Loucy (cell line): ENCODE results near the gene MOK.
A peak's percentile ranks its signal among the peaks of the same experiment; 100 is the strongest.

Source experiments
- H2AFZ ChIP-seq: fragments of 200-600 bp; sonication (generic); 2 replicates; pipeline ENCODE4 v1.6.0; 2016; ENCODE audit warnings: antibody characterized with exemption, mild to moderate bottlenecking, low read length, moderate library complexity
- H3F3A ChIP-seq: fragments of 200-600 bp; 2 replicates; pipeline ENCODE4 v1.6.0; 2016; ENCODE audit warnings: antibody characterized with exemption, low read depth, mild to moderate bottlenecking
- H3K27me3 ChIP-seq: fragments of 200-600 bp; sonication (generic); 2 replicates; pipeline ENCODE4 v1.6.1; 2014; ENCODE audit warnings: low read length, mild to moderate bottlenecking; ENCODE audit not compliant: insufficient read depth, poor library complexity, severe bottlenecking
- H3K36me3 ChIP-seq: fragments of 200-600 bp; sonication (generic); 2 replicates; pipeline ENCODE4 v1.6.1; 2016; ENCODE audit warnings: low read length; ENCODE audit not compliant: insufficient read depth
- H3K4me1 ChIP-seq: fragments of 200-600 bp; sonication (generic); 2 replicates; pipeline ENCODE4 v1.5.1; 2014; ENCODE audit warnings: low read length, mild to moderate bottlenecking; ENCODE audit not compliant: insufficient read depth, poor library complexity, severe bottlenecking
- H3K4me2 ChIP-seq: fragments of 200-600 bp; sonication (generic); 2 replicates; pipeline ENCODE4 v1.6.0; 2014; ENCODE audit warnings: antibody characterized with exemption, low read length, low read depth, mild to moderate bottlenecking; ENCODE audit not compliant: poor library complexity, severe bottlenecking
- H3K4me3 ChIP-seq: fragments of 200-600 bp; sonication (generic); 2 replicates; pipeline ENCODE4 v1.5.1; 2014; ENCODE audit warnings: low read length, mild to moderate bottlenecking, mixed read lengths; ENCODE audit not compliant: poor library complexity, severe bottlenecking
- H3K79me2 ChIP-seq: fragments of 200-600 bp; sonication (generic); 2 replicates; pipeline ENCODE4 v1.6.1; 2014; ENCODE audit warnings: low read length; ENCODE audit not compliant: insufficient read depth
- H3K9ac ChIP-seq: fragments of 200-600 bp; sonication (generic); 2 replicates; pipeline ENCODE4 v1.6.0; 2014; ENCODE audit warnings: mild to moderate bottlenecking, low read depth, low read length, moderate library complexity; ENCODE audit not compliant: poor library complexity, severe bottlenecking
- H3K9me2 ChIP-seq: fragments of 200-600 bp; sonication (generic); replicated peaks from 2 replicates; pipeline ENCODE4 v1.6.1; 2016; ENCODE audit warnings: low read depth, low read length, mixed read lengths
- H3K9me3 ChIP-seq: fragments of 200-600 bp; sonication (generic); 2 replicates; pipeline ENCODE4 v1.6.1; 2014; ENCODE audit warnings: mild to moderate bottlenecking, antibody characterized with exemption, low read length, low read depth; ENCODE audit not compliant: insufficient read depth
- H4K20me1 ChIP-seq: fragments of 200-600 bp; sonication (generic); 2 replicates; pipeline ENCODE4 v1.6.0; 2014; ENCODE audit warnings: antibody characterized with exemption, low read length, mild to moderate bottlenecking; ENCODE audit not compliant: insufficient read depth, poor library complexity, severe bottlenecking
- EZH2phosphoT487 ChIP-seq: fragments of 200-600 bp; IDR thresholded peaks from 2 replicates; pipeline ENCODE4 v1.6.1; 2018; ENCODE audit warnings: antibody characterized with exemption, mild to moderate bottlenecking, moderate library complexity, borderline replicate concordance
- TF ChIP-seq, protein P1 (sequence below): fragments of 200-600 bp; sonication (generic); conservative IDR thresholded peaks from 2 replicates; pipeline ENCODE4 v1.5.1; 2014; ENCODE audit warnings: mild to moderate bottlenecking, antibody characterized with exemption, low read length

Gene MOK

GRCh38 chr14:102323102-102323501 is 18.1 kb upstream of the MOK start:
- H3K36me3 ChIP-seq: no peaks in the 10 kb centered on the region
- H3K4me1 ChIP-seq: peaks cover 21% of the 10 kb centered on the region
- H3K79me2 ChIP-seq: peaks cover 17% of the 10 kb centered on the region
- TF ChIP-seq, protein P1, sequence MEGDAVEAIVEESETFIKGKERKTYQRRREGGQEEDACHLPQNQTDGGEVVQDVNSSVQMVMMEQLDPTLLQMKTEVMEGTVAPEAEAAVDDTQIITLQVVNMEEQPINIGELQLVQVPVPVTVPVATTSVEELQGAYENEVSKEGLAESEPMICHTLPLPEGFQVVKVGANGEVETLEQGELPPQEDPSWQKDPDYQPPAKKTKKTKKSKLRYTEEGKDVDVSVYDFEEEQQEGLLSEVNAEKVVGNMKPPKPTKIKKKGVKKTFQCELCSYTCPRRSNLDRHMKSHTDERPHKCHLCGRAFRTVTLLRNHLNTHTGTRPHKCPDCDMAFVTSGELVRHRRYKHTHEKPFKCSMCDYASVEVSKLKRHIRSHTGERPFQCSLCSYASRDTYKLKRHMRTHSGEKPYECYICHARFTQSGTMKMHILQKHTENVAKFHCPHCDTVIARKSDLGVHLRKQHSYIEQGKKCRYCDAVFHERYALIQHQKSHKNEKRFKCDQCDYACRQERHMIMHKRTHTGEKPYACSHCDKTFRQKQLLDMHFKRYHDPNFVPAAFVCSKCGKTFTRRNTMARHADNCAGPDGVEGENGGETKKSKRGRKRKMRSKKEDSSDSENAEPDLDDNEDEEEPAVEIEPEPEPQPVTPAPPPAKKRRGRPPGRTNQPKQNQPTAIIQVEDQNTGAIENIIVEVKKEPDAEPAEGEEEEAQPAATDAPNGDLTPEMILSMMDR: peak; percentile 93
- TF ChIP-seq EZH2phosphoT487: no peak
- H3K4me3 ChIP-seq: no peak overlapping the region
- H3K9me2 ChIP-seq: no peaks in the 10 kb centered on the region
- no peak overlapping the region for H3K9ac ChIP-seq
- H3K4me2 ChIP-seq: peak overlapping the region; percentile 11
- H3K9me3 ChIP-seq: no peaks in the 10 kb centered on the region
- H4K20me1 ChIP-seq: no peaks in the 10 kb centered on the region
- H2AFZ ChIP-seq: no peak overlapping the region
- no peaks in the 10 kb centered on the region for H3F3A ChIP-seq
- no peaks in the 10 kb centered on the region for H3K27me3 ChIP-seq

GRCh38 chr14:102321456-102322422 is 16.8 kb upstream of the MOK start:
- TF ChIP-seq, protein P1: no peak
- TF ChIP-seq EZH2phosphoT487: no peak
- peaks cover 26% of the 10 kb centered on the region for H3K4me1 ChIP-seq
- no peaks in the 10 kb centered on the region for H3K36me3 ChIP-seq
- H3K9ac ChIP-seq: peak overlapping the region; percentile 90
- H3K9me3 ChIP-seq: no peaks in the 10 kb centered on the region
- H3K27me3 ChIP-seq: no peaks in the 10 kb centered on the region
- H3K4me2 ChIP-seq: peak overlapping the region; percentile 98
- no peaks in the 10 kb centered on the region for H3F3A ChIP-seq
- no peaks in the 10 kb centered on the region for H3K9me2 ChIP-seq
- no peak overlapping the region for H2AFZ ChIP-seq
- H4K20me1 ChIP-seq: no peaks in the 10 kb centered on the region
- H3K79me2 ChIP-seq: peaks cover 17% of the 10 kb centered on the region
- H3K4me3 ChIP-seq: peak overlapping the region; percentile 98

GRCh38 chr14:102320671-102321455 is 15.9 kb upstream of the MOK start:
- Histone ChIP-seq H3K27me3 (no peaks in the 10 kb centered on the region), H3K79me2 (peaks cover 17% of the 10 kb centered on the region), H3K4me1 (peaks cover 26% of the 10 kb centered on the region), H3K4me3 (peak overlapping the region; percentile 98), H2AFZ (no peak overlapping the region), H3K9me3 (no peaks in the 10 kb centered on the region), H3F3A (no peaks in the 10 kb centered on the region), H4K20me1 (no peaks in the 10 kb centered on the region), H3K36me3 (no peaks in the 10 kb centered on the region), H3K9me2 (no peaks in the 10 kb centered on the region), H3K4me2 (peak overlapping the region; percentile 98), H3K9ac (peak overlapping the region; percentile 90)
- no peak for TF ChIP-seq EZH2phosphoT487
- TF ChIP-seq, protein P1: no peak
